Measurements from ENCODE around the gene PTGFRN.

The PTGFRN gene

DNA sequence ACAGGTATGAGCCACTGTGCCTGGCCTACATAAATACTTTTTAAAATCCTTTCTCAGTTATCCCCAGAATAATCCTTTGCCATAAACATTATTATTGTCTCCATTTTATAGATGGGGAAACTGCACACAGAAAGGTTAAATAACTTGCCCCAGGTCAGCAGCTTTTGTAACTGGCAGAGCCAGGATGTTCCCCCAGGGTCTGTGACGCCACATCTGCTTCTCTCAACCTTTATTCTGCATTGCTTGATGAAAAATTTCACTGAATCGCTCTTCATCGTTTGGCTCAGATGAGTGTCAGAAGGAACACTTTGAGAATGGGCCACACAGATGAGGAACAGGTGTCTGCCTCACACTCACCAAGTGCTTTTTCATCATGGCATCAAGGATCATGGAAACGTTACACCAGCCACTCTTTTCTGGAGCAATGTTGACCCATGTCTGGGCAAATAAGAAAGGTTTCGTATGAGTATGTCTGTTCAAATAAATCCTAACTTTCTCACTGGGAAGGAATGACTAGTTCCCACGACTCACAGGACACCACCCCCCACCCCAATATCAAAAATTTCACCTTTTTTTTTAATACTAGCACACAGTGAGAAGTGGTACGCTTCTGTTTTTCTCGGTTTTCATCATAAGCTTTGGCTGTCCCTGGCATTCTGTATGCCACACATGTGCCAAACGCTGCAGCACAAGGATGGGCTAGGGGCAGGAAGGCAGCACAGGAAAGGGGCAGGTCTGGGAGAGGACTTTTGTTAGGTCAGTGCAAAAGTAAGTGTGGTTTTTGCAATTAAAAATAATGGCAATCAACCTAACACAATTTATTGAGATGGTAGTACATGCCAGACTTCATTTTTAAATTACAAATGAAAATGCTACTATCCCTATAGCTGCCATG, 9.0 kb upstream of the PTGFRN start:
- ATAC-seq (replicated peaks) (no peak), DNase-seq (no peak)
- H3K27ac Mint-ChIP-seq: no peak overlapping the region
- H3K4me1 Mint-ChIP-seq (ENCODE audit: low read depth in 2 of 2): peaks cover 0 to 3% of the 10 kb centered on the region in 2 donors
- no peaks in the 10 kb centered on the region for H3K36me3 Mint-ChIP-seq (ENCODE audit: insufficient read depth)
- H3K27me3 Mint-ChIP-seq: peaks cover 9 to 31% of the 10 kb centered on the region in 2 donors
- H3K9me3 Mint-ChIP-seq: no peaks in the 10 kb centered on the region
- H3K4me3 Mint-ChIP-seq: no peak overlapping the region

DNA sequence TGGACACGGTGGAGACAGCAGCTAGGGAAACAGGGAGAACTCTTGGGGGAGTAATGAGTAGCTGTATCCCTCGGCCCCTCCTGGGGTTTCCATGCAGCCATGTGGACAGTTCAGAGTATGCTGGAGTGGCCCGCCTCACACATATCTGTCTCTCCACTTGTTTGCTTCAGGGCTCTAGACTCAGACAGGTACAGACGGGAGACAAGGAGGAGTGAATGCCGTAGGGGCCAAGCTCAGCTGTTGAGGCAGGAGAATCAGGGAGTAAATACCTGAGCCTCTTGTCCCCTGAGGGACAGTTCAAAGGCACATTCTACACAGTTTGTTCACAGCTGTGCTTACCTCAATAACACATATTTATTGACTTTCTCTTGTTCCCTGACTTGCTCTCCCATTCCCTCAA, 7.7 kb upstream of the PTGFRN start:
- Mint-ChIP-seq H3K27me3 (peaks cover 4 to 22% of the 10 kb centered on the region in 2 donors), H3K9me3 (no peaks in the 10 kb centered on the region), H3K4me3 (no peak overlapping the region), H3K4me1 (ENCODE audit: low read depth in 2 of 2) (peaks cover 0 to 3% of the 10 kb centered on the region in 2 donors), H3K27ac (no peak overlapping the region), H3K36me3 (ENCODE audit: insufficient read depth) (no peaks in the 10 kb centered on the region)
- ATAC-seq (replicated peaks) (no peak), DNase-seq (no peak)

DNA sequence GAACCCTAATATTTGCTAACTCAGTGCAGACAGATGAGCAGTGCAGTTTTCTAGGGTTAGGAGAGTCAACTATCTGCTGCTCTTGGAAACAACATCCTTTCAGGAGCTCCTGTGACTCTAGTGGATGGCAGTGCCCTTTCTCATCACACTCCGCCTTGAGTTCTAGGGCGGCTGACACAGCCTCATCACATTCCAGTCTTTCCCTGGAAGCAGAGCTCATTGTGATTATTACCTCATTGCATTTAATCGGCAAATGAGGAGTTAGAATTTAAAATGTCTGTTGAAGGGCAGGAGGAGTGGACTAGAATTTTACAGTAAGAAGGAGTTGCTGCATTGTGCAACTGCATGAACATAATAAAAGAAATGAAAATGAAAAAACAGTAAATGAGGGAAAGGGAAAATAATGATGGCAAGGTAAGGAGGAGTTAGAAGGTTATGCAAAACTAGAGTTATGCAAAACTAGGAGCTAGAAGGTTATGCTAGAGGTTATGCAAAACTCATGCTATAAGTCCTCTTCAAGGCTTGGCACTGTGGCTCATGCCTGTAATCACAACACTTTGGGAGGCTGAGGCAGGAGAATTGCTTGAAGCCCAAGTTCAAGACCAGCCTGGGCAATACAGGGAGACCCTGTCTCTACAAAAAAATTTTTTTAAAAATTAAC, 6.9 kb upstream of the PTGFRN start:
- DNase-seq (no peak), ATAC-seq (replicated peaks) (no peak)
- no peak overlapping the region for H3K4me3 Mint-ChIP-seq
- H3K27ac Mint-ChIP-seq: no peak overlapping the region
- peaks cover 0 to 3% of the 10 kb centered on the region in 2 donors for H3K4me1 Mint-ChIP-seq (ENCODE audit: low read depth in 2 of 2)
- H3K36me3 Mint-ChIP-seq (ENCODE audit: insufficient read depth): no peaks in the 10 kb centered on the region
- H3K27me3 Mint-ChIP-seq: peaks cover 4 to 22% of the 10 kb centered on the region in 2 donors
- H3K9me3 Mint-ChIP-seq: no peaks in the 10 kb centered on the region

DNA sequence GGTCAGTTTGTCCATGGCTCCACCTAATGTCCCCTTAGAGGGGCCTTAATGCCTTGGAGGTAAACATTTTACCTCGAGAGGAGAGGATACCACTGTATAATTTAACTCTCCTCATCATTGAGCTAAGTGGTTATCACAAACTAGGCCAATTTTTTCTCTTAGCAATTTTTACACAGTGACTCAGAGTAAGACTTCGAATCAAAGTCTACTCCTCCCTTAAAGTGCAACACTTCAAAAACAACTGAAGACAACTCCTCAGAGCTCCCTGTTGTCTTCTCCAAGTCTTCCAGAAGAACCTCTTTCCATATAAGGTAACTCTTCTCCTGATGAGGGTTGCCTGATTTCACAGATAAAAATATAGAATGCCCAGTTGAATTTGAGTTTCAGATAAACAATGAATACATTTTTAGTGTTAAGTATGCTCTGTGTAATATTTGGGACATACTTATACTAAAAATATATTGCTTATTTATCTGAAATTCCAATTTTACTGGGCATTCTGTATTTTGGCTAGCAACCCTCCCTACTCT, 4.9 kb upstream of the PTGFRN start:
- H3K9me3 Mint-ChIP-seq: no peaks in the 10 kb centered on the region
- DNase-seq: no peak
- H3K4me3 Mint-ChIP-seq: no peak overlapping the region
- no peak for ATAC-seq (replicated peaks)
- peaks cover 4% of the 10 kb centered on the region for H3K36me3 Mint-ChIP-seq (ENCODE audit: insufficient read depth)
- peaks cover 11 to 39% of the 10 kb centered on the region in 2 donors for H3K27me3 Mint-ChIP-seq
- peaks cover 4 to 7% of the 10 kb centered on the region in 2 donors for H3K4me1 Mint-ChIP-seq (ENCODE audit: low read depth in 2 of 2)
- no peak overlapping the region for H3K27ac Mint-ChIP-seq

DNA sequence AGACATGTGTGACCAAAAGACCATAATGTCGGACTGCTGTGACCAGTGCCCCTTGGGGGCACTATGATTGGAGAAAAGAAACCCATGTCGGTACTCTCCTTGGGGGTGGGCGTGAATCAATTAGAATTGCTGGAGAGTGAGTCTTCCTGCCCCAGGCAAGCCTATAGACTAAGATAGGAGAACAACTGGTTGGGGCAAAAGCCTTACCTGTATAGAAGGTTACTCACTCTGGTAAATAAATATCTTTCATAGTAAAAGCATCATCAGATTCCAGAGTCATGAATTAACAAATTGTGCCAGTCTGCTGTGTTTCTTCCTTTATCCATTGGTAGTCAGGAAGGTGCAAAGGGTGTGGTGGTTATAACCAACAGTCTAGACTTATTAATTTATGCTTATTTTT, 2.9 kb upstream of the PTGFRN start:
- H3K27ac Mint-ChIP-seq: no peak overlapping the region

DNA sequence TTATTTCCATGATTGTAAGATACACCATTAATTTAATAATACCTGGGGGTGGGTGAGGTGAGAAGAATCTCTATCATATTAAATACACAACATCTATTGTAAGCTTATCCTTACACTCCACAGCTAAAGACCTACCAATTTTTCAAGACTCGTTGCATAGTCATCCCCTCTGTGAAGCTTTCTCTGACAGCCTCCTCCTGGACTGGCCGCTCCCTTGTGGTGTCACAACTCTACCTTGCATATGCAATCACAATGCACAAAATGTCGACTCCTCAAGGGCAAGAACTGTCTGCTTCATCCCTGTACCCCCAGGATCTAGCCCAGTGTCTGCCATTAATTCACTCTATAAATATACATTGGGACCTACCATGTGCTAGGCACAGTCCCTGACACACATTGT, 2.4 kb upstream of the PTGFRN start:
- no peak overlapping the region for H3K4me3 Mint-ChIP-seq
- peaks cover 8 to 20% of the 10 kb centered on the region in 2 donors for H3K27me3 Mint-ChIP-seq
- H3K36me3 Mint-ChIP-seq (ENCODE audit: insufficient read depth): peaks cover 4% of the 10 kb centered on the region

More for the DNA sequence above, 2.9 kb upstream of the PTGFRN start:
- ATAC-seq (replicated peaks): no peak
- Mint-ChIP-seq H3K36me3 (ENCODE audit: insufficient read depth) (peaks cover 4% of the 10 kb centered on the region), H3K27me3 (peaks cover 8 to 25% of the 10 kb centered on the region in 2 donors), H3K9me3 (no peaks in the 10 kb centered on the region), H3K4me3 (no peak overlapping the region), H3K4me1 (ENCODE audit: low read depth in 2 of 2) (peaks cover 4% of the 10 kb centered on the region in 2 donors)
- DNase-seq: no peak

DNA sequence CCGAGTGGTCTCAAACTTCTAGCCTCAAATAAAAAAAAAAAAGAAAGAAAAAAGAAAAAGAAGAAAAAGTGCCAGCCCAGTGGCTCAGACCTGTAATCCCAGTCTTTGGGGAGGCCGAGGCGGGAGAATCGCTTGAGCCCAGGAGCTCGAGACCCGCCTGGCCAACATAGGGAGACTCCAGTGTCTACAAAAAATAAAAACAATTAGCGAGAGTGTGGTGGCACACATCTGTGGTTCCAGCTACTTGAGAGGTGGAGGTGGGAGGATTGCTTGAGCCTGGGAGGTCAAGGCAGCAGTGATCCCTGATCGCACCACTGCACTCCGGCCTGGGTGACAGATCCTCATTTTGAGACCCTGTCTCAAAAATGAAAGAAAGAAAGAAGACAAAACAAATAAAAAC, 1.4 kb upstream of the PTGFRN start:
- no peak for ATAC-seq (replicated peaks)
- peaks cover 4% of the 10 kb centered on the region for H3K36me3 Mint-ChIP-seq (ENCODE audit: insufficient read depth)
- peaks cover 8 to 17% of the 10 kb centered on the region in 2 donors for H3K27me3 Mint-ChIP-seq
- no peak overlapping the region for H3K27ac Mint-ChIP-seq
- no peak for DNase-seq
- peaks cover 4% of the 10 kb centered on the region in 2 donors for H3K4me1 Mint-ChIP-seq (ENCODE audit: low read depth in 2 of 2)
- H3K4me3 Mint-ChIP-seq: peak overlapping the region in 1 of 2 donors; percentile 26
- H3K9me3 Mint-ChIP-seq: no peaks in the 10 kb centered on the region

More for the DNA sequence above, 2.4 kb upstream of the PTGFRN start:
- Mint-ChIP-seq H3K4me1 (ENCODE audit: low read depth in 2 of 2) (peaks cover 4% of the 10 kb centered on the region in 2 donors), H3K9me3 (no peaks in the 10 kb centered on the region), H3K27ac (no peak overlapping the region)
- DNase-seq (no peak), ATAC-seq (replicated peaks) (no peak)

DNA sequence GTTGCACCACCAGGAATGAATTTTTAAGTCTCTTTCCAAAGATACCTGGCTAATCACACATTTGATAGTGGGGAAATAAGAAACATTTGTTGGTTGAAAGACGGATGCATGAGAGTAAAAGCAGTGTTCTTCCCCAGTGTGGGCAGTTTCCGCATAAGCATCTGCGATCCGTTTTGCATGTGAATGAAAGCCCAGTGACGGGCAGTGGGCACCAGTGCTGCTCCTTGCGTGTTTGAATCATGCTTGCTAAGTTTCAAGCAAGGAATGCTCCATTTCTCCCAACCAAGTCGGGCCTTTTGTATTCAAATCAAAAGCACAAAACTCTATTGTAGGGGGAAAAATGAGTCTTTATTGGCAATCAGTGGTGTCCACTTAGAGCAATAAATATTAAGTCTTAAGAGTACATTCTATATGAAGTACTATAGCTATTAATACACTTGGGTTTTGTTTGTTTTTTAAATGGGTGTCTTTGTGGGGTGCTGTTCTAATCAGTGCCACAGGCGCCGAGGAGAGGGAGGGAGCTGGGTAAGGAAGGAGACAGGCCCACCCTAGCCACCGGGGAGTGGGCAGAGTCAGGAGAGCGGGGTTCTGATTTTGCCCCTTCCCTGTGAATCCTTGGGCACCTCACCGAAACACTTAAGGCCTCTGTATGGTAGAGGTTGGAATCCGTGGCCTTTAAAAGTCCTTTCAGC, 750 bp upstream of the PTGFRN start:
- Mint-ChIP-seq H3K36me3 (ENCODE audit: insufficient read depth) (peaks cover 4% of the 10 kb centered on the region), H3K4me3 (peak overlapping the region; percentile 72 to 86), H3K27me3 (peaks cover 8 to 17% of the 10 kb centered on the region in 2 donors), H3K27ac (peak overlapping the region in 1 of 2 donors; percentile 62), H3K4me1 (ENCODE audit: low read depth in 2 of 2) (peaks cover 4% of the 10 kb centered on the region in 2 donors), H3K9me3 (no peaks in the 10 kb centered on the region)
- DNase-seq (no peak), ATAC-seq (replicated peaks) (no peak)

DNA sequence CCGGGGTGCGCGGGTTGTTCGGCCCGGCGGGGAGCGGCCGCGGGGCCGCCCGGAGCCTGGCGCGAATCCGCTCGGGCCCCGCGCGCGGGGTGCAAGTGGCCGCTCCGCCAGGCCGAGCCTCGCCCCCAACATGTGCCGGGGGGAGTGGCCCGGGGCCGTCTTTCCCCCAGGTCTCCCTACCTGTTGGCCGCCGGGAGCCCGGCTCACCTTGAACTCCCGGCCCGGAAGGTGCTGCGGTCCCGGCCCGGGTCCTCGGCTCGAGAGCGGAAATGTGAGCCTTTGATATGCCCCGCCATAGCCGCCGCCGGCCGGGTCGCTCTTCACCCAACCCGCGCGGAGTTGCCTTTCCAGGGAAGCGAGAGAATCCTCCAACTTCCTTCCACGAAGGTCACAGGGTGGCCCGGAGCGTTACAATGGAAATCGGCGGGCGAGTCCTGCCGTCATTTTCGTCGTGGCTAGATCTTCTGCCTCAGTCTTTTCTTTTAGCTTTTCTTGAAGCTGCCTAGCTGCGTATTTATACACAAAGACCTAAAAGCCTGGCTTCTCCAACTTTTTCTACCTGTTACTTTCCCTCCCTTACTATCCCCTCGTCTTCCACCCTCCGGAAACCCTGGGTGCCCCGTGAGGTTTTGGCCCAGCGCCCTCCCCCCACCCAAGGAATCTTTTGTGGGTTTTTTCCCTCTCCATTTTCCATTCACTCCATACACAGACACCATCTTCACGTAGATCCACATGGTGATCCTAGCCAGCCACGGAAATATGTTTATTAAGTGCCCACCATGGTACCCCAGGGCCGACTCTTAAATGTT, 867 bp downstream of the PTGFRN start:
- peaks cover 17% of the 10 kb centered on the region in 2 donors for H3K27me3 Mint-ChIP-seq
- peak; percentile 80 for ATAC-seq (replicated peaks)

DNA sequence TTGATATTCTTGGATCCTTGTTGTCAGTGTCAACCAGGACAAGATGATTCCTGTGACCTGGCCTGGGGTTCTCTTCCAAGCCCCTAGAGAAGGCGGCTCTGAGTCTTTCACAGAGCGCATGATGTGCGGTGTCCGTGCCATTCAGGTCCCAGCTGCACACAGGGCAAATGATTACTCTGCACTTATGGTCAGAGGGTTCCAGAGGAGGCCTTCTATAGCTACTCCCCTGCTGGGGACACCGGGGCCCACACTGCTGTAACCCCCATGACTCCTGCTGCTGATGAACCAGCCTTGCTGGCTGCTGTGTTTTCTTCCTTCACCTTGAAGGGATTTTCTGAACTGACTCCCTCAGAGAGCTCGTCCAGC, 1.5 kb downstream of the PTGFRN start:
- DNase-seq: no peak

More for the DNA sequence above, 867 bp downstream of the PTGFRN start:
- H3K4me3 Mint-ChIP-seq: no peak overlapping the region
- no peaks in the 10 kb centered on the region for H3K9me3 Mint-ChIP-seq
- no peak overlapping the region for H3K27ac Mint-ChIP-seq
- peaks cover 4% of the 10 kb centered on the region for H3K36me3 Mint-ChIP-seq (ENCODE audit: insufficient read depth)
- peak; percentile 7 to 23 (median 13) for DNase-seq
- peaks cover 7 to 8% of the 10 kb centered on the region in 2 donors for H3K4me1 Mint-ChIP-seq (ENCODE audit: low read depth in 2 of 2)

DNA sequence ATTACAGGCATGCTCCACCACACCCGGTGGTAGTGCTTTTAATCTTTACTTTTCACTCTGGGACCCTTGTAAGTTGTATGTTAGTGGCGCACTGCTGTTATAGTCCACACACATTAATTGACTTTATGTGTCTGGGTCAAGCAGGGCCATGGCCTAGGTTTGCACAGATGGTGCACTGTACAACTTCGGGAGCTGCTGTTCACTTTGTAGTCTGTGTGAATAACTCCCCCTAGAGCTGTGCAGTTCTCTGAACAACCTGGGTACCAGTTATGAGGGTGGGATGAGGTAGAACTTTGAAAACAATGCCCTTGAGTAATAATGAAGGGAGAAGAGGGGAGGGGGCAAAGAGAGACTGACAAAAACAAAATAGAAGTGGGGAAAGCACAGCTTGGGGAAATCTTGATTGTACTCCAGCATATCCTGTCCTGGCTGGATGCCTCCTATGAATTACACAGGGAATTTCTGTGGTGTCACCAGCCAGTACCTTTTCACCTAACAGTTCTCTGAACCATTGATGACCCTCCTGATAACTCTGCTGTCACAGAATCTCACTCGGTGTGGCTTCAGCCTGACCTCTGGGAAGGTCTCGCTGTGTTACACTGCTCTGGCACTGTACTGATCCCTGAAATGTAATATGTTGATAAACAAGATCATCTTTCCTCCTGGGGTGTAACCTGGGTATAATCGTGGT, 2.2 kb downstream of the PTGFRN start:
- Mint-ChIP-seq H3K9me3 (no peaks in the 10 kb centered on the region), H3K4me3 (no peak overlapping the region), H3K27ac (no peak overlapping the region), H3K4me1 (ENCODE audit: low read depth in 2 of 2) (peaks cover 7 to 8% of the 10 kb centered on the region in 2 donors), H3K27me3 (peaks cover 17 to 20% of the 10 kb centered on the region in 2 donors), H3K36me3 (ENCODE audit: insufficient read depth) (peaks cover 4% of the 10 kb centered on the region)
- DNase-seq (no peak), ATAC-seq (replicated peaks) (no peak)

More for the DNA sequence above, 1.5 kb downstream of the PTGFRN start:
- Mint-ChIP-seq H3K27me3 (peaks cover 17 to 20% of the 10 kb centered on the region in 2 donors), H3K4me1 (ENCODE audit: low read depth in 2 of 2) (peaks cover 7 to 8% of the 10 kb centered on the region in 2 donors), H3K36me3 (ENCODE audit: insufficient read depth) (peaks cover 4% of the 10 kb centered on the region), H3K4me3 (no peak overlapping the region), H3K9me3 (no peaks in the 10 kb centered on the region), H3K27ac (no peak overlapping the region)
- no peak for ATAC-seq (replicated peaks)

DNA sequence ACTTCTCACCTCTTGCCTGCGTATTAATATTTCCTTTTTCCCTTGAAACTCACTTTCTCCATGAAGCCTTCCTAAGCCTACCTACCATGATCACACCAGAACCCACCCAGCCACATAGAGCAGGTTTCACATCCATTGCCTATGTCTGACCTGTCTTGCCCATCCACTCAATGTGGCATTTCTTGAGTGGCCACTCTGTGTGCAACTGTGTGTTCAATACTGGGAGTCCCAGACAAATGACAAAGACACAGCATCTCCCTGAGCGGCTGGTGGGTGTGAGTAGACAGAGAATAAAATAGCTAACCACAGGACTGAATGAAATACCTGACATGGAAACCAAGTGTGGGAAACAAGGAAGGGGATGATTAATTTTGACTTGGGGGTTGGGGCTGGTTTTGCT, 3.1 kb downstream of the PTGFRN start:
- Mint-ChIP-seq H3K4me3 (no peak overlapping the region), H3K27ac (no peak overlapping the region), H3K36me3 (ENCODE audit: insufficient read depth) (peaks cover 4% of the 10 kb centered on the region), H3K9me3 (no peaks in the 10 kb centered on the region), H3K4me1 (ENCODE audit: low read depth in 2 of 2) (peaks cover 7 to 8% of the 10 kb centered on the region in 2 donors), H3K27me3 (peaks cover 17 to 20% of the 10 kb centered on the region in 2 donors)
- no peak for DNase-seq
- ATAC-seq (replicated peaks): no peak
